Kidney tubule cell (primary cell): ENCODE results near the gene PNPT1.

Experiments used
- DNase-seq: peaks from one replicate; pipeline ENCODE4 v3.0.0-alpha.2; 2018; ENCODE audit warnings: low spot score

Gene PNPT1

DNA sequence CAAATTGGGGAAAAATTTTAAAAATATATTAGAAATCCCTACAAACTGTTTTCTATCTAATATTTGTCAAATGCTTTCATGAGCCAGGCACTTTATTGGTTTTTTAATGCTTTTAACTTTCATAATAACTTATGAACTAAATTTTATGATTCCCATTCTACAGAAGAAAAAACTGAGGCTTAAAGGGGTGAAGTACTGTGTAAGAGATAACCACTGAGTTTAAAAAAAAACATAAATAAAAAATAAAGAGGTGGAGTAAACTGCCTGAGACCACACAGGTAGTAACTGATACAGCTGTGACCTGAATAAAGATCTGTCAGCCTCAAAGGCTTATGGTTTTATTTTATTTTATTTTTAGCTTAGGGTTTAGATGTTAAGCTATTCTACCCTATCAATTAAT is 24.7 kb downstream of the PNPT1 start:
- no peak for DNase-seq

DNA sequence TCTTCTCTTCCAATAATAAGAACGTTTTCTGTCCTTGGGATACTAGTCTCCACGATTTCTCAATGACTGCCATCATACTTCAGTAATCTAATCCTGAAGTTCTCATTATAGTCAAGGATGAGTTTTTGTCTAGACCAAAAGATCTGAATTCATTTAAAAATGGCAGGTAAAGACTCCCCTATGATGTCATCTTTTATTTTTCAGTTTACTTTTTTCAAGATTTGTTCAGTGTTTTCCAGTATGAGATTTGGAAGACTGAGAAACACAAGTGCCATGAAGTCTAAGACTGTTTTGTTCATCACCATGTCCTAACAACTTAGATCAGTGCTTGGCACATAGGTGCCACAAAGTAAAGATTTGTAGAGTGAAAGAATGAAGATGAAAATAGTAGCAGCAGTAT is 40.4 kb downstream of the PNPT1 start:
- DNase-seq = no peak

DNA sequence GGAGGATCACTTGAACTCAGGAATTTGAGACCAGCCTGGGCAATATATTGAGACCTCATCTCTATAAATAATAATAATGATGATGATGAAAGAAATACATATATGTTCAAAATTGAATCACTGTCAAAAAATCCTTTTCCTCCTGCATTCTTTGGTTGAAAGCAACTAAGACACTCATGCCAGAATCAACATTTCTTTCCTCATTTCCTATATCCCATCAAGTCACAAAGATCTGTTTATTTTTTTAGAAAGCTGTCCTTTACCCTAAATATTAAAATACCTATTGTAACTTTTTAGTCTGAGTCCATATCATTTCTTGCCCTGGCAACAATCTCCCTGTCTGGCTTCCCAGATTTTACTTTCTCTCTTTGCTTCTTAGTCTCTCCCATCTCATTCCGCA is 44.4 kb downstream of the PNPT1 start:
- no peak for DNase-seq

DNA sequence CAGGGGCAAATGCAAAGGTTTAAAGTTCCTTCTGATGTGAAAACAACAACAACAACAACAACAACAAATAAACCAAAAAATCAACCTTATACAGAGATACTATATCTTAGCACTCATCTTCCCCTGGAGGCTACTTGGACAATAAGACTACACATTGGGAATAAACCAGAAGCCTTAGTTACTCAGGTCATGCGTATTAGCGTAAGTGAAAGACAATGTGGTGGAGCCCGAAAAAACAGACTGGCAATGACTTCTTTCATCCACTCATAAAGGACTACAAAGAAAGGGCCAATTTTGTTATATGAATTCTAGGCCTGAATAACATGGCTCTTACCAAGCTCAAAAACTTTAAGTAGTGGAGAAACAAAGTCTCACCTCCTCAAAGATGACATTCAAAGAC is 56.8 kb downstream of the PNPT1 start:
- no peak for DNase-seq

DNA sequence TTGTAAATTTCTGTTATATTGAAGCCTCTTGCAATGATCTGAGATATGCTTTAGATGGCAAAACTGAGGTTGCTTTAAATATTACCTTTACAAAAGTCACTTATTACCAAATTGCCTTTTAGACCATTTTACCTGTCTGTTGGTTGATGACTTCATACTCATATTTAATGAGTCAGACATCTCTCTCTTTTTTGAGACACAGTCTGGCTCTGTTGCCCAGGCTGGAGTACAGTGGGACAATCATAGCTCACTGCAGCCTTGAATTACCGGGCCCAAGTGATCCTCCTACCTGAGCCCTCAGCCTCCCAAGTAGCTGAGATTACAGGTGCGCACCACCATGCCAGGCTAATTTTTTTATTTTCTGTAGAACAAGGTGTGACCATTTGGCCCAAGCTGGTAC is 64.7 kb downstream of the PNPT1 start:
- peak; percentile 56 for DNase-seq

DNA sequence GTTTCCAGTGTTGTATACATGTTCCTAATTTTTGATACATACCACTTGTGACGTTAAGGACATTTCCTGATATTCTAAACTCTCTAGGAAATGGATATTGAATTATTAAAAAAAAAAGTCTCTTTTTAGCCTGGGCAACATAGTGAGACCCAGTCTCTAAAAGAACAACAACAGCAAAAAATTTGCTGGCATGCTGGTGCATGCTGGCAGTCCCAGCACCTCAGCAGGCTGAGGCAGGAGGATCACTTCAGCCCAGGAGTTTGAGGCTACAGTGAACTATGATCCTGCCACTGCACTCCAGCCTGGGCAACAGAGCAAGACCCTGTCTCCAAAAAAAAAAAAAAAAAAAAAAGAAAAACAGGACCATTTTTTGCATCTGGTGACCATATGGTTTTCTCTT is 65.7 kb downstream of the PNPT1 start:
- DNase-seq = no peak

DNA sequence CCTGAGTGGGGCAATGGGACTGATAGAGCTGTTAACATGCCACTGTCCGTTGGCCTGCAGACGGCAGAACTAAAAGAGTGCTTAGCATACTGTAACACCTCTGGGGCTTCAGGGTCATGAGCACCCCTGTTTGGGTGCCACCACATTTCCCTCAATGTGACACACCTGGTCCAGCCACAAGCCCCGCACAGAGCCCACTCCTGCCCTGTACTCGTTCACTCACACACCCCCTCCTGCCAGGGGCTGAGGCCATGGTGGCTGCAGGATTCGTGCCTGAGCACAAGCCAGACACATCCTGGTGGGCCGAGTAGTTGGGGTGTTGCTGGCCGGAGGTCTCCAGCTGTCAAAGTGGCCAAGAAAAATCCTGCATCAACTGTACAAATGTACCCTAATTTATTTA is 71.8 kb downstream of the PNPT1 start:
- DNase-seq = no peak

DNA sequence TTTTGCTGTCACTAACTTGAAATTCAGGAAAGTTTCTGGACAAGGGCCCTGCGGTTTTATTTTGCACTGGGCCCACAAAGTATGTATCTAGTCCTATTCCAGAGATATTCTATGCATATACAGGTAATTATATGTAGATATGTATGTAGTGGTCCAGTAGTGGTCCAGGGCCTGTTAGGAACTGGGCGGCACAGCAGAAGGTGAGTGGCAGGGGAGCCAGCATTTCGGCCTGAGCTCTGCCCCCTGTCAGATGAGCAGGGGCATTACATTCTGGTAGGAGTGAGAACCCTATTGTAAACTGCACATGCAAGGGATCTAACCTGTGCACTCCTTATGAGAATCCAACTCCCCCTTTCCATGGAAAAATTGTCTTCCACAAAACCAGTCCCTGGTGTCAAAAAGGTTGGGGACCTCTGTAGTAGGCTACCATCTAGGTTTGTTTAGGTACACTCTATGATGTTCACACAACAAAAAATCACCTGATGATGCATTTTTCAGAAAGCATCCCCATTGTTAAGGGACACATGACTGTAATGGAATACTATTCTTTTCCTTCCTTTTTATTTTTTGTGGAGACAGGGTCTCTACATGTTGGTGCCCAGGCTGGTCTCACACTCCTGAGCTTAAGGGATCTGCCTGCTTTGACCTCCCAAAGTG is 73.4 kb downstream of the PNPT1 start:
- peak; percentile 46 for DNase-seq

DNA sequence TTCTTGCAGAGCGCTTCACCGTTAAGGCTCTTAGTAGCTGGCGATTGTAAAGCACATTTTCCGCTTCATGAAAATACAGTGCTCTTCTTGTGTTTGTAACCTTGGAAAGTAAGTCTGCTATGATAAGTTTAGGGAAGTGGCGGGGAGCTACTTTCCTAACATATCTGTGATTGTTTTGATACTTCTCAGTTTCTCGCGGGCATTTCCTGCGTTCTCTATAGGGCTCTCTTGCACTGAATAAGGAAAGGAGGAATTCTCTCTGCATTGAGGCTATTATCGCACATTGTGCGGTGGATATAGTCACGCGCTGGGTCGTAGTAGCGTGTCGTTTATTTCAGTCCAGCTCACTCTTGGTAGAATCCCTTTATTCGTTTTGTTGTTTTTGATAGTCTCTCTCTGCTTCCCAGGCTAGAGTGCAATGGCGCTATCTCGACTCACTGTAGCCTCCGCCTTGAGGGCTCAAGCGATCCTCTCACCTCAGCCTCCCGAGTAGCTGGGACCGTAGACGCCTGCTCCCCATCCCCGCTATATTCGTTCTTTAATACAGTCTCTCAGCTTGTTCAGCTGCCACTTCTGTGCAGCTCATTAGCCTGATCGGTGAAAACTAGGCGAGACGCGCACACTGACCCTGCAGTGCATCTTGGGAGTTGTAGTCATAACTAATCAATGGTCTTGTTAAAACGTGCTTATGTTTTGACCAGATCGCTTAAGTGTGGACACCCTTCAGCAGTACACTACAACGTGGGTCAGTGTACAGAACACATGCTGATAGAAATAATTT is 75.2 kb downstream of the PNPT1 start:
- peak; percentile 56 for DNase-seq

DNA sequence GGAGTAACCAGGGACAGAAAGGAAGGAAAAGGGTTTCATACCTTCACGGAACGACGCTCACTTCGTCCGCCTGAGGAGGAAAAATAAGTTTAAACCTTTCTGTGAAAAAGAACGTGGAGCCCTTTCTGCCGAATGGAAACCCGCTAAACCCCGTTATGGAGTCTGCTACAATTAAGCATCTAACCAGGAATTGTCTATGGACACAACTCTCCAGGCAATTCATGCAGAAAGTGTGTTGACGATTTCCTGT is 75.7 kb downstream of the PNPT1 start:
- DNase-seq = no peak

DNA sequence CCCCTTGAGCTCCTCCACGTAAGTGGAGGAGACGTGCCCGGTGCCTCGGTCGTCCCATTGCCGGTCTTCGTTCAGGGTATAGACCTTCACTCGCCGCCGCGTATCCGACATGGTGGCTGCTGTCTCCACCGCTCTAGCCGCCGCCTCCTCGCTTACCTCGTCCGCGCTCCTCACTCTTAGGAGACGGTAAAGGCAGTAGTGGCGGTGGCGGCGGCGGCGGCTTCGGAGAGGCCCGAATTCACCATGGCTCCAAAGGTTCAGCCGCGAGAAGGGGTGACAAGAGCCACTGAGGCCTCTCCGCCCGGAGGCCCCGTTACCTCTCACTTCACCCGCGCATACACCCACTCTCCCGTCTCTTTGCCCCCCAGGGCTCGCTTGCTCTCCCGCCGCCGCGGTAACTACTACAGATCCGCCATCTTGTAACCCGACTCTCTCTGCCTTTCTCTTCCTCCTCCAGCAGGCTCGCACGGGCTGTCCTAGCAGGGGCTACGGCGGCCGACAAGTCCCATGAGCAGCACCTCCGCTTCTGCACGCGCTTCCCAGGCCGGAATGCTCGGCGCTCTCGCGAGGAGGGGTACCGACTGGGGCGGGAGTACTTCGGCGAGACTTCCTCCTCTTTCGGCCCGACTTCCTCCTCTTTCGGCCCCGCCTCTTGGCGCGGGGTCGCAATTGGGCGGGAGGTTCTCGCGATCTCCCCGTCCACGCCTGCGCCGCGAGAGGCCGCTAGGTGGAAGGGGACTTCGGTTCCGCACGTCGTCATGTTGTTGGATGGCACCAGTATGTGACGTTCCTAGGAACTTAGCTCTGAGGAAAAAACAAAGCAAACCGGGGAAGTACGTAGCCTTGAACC is 76.2 kb downstream of the PNPT1 start, which contains the start of gene PPP4R3B:
PPP4R3B (minus strand) TSS at position 448 of the 850 bp plus-strand sequence; CDS start at position 111, 337 bp downstream.
- peak; percentile 100 for DNase-seq

DNA sequence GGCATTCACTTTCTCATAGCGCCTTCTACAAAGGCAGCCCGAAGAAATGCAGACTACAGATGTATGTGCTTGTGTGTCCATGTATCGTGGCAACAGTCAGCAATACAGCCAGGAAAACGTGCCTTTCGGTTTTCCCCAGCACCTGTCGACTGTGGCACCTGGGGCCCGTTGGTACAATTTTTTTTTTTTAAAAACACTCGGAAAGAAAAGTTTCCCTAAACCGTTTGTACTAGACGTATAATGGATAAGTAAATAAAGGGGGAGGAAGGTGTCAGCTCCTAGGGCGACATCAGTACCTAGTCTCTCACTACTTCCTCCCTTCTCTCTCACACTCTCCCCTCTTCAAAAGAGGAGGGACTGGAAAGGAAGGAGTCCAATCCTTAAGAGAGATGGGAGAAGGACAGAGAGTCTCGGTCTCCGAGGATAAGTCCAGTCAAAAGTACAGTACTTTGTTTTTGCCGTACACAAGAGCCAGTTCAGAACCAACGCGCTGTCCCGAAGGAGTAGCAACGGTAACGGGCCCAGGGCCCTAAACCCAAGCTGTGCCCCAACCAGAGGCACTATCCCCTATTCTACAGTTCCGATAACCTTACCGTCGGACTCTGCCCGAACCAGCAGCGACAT is 77.0 kb downstream of the PNPT1 start:
- DNase-seq = peak; percentile 76

DNA sequence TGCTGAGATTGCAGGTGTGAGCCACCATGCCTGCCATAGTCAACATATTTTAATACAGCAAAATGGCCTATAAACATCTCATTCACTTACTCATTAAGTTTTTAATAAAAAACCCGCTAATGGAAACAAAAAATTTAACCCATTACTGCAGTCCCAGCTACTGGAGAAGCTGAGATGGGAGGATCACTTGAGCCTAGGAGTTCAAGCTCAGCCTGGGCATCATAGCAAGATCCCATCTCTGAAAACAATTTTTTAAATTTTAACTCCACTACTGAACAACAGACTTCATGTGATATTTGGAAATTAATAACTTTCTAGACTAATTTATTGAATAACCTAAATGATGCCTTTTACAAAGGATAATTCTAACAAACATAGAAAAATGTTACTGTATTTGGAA is 81.6 kb downstream of the PNPT1 start:
- no peak for DNase-seq

DNA sequence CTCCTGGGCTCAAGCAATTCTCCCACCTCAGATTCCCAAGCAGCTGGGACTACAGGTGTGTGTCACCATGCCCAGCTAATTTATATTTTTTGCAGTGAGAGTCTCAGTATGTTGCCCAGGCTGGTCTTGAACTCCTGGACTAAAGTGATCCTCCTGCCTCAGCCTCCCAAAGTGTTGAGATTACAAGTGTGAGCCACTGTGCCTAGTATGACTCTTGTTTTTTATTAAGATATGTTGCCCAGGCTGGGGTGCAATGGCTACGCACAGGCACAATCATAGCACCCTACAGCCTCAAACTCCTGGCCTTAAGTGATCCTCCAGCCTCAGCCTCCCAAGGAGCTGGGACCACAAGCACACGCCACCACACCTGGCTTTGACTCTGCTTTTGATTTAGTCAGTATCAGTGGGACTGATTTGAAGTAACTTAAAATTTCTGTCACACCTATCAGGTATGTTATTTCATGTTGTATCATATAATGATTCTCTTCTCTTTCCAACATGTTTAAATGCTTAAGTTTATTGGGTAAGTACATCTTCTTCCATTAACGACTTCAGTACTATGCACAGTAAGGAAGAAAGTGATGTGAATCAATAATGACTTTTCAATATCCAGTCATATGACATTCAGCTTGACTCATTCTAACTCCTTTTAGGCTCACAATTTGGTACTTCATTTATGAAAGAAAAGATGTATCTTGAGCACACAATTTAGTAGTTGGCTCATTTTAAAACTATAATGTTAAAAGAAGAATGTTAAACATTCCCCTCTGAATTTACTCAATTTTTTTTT is 82.5 kb downstream of the PNPT1 start:
- no peak for DNase-seq

DNA sequence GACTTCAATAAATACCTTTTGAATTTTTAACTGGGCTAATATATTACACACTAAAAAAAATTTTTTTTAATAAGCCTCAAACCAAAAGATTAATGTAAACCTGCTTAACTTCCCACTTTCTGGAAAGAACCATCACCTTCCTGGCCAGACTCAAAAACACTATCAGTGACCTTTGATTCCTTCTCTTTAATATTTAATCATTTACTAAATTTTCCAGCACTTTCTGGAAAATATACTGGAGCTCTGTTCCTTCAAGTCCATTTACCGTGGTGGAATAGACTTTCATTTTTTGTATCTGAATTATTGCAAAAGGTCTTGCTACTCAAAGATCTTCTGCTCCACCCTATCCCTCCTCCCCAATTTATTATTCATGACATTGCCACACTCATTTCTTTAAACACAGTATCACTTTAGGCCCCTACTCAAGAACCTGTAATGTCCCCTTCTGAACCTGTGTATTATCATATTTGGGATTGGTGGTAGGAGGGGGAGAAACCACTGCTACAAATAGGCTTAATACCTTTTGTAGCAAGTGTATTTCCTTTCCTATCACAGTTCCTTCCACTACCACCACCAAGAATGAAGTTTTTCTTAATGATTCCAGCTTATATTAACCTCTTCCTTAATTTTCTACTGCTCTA is 83.6 kb downstream of the PNPT1 start:
- no peak for DNase-seq

DNA sequence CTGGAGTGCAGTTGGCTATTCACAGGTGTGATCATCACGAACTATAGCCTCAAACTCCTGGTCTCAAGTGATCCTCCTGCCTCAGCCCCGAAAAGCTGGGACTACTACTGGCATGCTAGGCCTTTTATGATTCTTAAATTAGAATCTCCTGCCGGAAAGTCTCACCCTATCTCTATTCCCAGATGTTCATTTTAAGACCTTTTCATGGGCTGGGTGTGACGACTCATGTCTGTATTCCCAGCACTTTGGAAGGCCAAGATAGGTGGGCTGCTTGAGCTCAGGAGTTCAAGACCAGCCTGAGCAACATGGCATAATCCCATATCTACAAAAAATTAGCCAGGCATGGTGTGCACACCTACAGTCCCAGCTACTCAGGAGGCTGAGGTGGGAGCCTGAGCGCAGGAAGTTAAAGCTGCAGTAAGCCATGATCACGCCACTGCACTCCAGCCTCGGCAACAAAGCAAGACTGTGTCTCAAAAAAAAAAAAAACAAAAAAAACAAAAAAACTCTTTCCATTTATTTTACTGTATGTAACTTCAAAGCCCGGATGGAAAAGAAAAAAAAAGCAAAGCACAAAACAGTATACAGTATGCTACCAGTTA is 84.3 kb downstream of the PNPT1 start:
- no peak for DNase-seq

DNA sequence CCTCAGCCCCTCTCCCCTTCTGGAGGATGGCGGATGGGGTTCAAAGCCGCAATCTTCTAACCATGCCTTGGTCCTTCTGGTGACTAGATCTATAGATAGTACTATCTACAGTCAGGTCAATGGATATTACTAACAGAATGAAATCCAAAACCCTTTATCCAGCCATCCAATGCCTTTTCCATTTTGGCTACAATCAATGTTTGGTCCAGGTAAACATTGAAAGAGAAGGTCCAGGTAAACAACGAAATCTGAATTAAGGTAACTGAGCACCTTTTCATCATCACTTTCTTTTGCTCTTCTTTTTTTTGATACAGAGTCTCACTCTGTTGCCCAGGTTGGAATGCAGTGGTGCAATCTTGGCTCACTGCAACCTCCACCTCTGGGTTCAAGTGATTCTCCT is 85.9 kb downstream of the PNPT1 start:
- no peak for DNase-seq

DNA sequence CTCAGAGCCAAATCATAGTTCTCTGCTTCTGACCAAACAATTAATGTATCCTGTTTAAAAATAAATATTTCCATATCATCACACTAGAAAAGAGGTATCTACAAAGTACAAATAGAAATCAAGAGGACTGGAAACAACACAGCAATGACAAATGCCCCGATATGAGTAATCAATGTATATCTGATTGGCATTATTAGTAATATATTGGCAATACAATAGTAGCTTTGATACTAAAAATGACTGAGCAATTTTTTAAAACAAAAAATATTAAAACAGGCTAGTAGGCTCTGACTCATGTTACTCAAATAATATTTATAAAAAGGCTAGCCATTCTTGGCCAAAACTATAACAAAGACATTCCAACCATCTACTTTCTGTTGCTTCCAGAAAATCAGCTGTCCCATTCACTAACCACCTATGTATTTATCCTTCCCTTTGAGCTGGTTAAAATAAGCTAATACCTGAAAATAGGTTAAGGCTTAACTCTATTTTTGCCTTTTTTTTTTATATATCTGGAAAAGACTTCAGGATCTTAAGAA is 89.5 kb downstream of the PNPT1 start:
- no peak for DNase-seq

DNA sequence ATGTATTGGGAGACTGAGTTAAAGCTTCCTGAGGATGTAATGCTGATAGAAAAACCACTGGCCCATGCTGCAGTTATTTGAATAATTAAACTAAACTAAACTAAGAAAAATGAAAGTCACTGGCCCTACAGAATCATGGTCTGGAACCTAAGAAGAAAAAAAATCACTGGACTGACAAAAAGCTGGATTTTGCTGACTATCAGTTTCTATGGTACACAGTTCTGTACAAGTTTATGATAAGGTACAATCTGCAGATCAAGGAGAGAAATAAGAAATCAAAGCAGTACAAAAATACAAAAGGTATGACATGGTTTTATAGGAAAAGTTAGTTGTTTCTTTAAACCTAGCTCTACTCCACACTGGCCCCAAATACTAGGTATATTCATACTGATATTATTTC is 91.8 kb downstream of the PNPT1 start:
- DNase-seq = no peak

DNA sequence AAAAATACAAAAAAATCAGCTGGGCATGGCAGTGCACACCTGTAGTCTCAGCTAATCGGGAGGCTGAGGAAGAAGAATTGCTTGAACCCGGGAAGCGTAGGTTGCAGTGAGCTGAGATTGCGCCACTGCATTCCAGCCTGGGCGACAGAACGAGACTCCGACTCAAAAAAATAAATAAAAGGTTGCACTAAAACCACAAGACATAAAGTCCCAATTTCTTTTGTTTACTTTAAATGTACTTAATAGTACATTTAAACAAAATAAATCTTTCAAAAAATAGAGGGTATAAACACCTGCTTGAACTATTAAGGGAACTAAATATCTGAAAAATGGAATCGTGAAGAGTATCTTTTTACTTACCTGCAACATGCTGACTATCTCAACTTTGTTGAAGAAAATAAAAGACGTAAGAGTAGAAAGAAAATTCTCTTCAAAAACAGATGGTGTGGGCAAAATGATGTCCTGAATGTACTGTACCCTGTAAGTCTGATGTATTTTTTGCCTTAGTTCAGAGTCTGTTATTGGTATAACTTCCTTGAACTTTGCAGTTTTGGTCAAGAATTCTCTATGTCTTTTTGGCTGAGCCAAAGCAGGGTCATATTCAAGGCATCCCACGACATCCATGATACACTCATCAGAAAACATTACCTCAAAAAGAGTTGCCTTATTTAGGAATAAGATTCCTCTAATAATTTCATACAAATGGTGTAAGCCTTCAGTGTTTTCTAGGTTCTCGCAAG is 95.4 kb downstream of the PNPT1 start:
- DNase-seq = no peak
